ENCODE results near the gene TRIM71. TPM values are rescaled to one million over a fixed set of nuclear protein-coding genes. Genes with fewer than 3 reads are reported as not detected.

TRIM71 gene
- total RNA-seq, 1 experiment from 2014 or later = 274 TPM

DNA sequence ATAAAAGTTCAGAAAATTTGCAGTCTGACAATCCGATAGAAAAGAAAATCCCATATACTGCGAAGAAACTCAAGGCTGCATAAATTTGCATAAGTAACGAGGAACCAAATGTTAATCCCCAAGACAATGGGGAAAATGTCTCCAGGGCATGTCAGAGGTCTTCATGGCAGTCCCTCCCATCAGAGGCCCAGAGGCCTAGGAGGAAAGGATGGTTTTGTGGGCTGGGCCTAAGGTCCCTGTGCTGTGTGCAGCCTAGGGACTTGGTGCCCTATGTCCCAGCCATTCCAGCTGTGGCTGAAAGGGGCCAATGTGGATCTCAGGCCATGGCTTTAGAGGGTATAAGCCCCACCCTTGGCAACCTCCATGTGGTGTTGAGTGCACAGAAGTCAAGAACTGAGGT, 112.4 kb downstream of the TRIM71 start:
- DNase-seq (ENCODE audit: low spot score) (no peak), ATAC-seq (no peak)
- ChIA-PET CTCF (interaction anchor here (0.6 to 1.3 kb wide), 2 partner anchors 56 to 339 kb away, joined by 4 read pairs; no protein-coding TSS in a partner anchor), POLR2A (no interaction called here)
- Mint-ChIP-seq H3K4me3 (no peak overlapping the region), H3K36me3 (peaks cover 20% of the 10 kb centered on the region), H3K27ac (no peak overlapping the region), H3K27me3 (ENCODE audit: low read depth) (peaks cover 10% of the 10 kb centered on the region), H3K4me1 (peaks cover 18% of the 10 kb centered on the region), H3K9me3 (peaks cover 32% of the 10 kb centered on the region)
- TF ChIP-seq NFYB (CRISPR knock-in tag; conservative IDR thresholded peaks at IDR 0.05; ENCODE audit: low read depth) (no peak), ETV6 (CRISPR knock-in tag; IDR thresholded peaks at IDR 0.05) (no peak), NR1H2 (CRISPR knock-in tag; IDR thresholded peaks at IDR 0.05) (no peak), NFATC4 (CRISPR knock-in tag; IDR thresholded peaks at IDR 0.05) (no peak), MXD4 (CRISPR knock-in tag; IDR thresholded peaks at IDR 0.05; ENCODE audit: borderline replicate concordance) (no peak), ESRRA (CRISPR knock-in tag; IDR thresholded peaks at IDR 0.05; ENCODE audit: borderline replicate concordance) (no peak), ATF1 (CRISPR knock-in tag; IDR thresholded peaks at IDR 0.05) (no peak), ZNF138 (CRISPR knock-in tag; conservative IDR thresholded peaks at IDR 0.05) (no peak), RELA (CRISPR knock-in tag; IDR thresholded peaks at IDR 0.05; ENCODE audit: borderline replicate concordance) (no peak)
- TF ChIP-seq, protein P1, sequence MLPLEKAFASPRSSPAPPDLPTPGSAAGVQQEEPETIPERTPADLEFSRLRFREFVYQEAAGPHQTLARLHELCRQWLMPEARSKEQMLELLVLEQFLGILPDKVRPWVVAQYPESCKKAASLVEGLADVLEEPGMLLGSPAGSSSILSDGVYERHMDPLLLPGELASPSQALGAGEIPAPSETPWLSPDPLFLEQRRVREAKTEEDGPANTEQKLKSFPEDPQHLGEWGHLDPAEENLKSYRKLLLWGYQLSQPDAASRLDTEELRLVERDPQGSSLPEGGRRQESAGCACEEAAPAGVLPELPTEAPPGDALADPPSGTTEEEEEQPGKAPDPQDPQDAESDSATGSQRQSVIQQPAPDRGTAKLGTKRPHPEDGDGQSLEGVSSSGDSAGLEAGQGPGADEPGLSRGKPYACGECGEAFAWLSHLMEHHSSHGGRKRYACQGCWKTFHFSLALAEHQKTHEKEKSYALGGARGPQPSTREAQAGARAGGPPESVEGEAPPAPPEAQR (CRISPR knock-in tag; IDR thresholded peaks at IDR 0.05) = no peak
- TF ChIP-seq, protein P2, sequence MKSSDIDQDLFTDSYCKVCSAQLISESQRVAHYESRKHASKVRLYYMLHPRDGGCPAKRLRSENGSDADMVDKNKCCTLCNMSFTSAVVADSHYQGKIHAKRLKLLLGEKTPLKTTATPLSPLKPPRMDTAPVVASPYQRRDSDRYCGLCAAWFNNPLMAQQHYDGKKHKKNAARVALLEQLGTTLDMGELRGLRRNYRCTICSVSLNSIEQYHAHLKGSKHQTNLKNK (CRISPR knock-in tag; IDR thresholded peaks at IDR 0.05) = no peak
- TF ChIP-seq, protein P3, sequence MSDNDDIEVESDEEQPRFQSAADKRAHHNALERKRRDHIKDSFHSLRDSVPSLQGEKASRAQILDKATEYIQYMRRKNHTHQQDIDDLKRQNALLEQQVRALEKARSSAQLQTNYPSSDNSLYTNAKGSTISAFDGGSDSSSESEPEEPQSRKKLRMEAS (CRISPR knock-in tag; IDR thresholded peaks at IDR 0.05) = no peak
- TF ChIP-seq, protein P4, sequence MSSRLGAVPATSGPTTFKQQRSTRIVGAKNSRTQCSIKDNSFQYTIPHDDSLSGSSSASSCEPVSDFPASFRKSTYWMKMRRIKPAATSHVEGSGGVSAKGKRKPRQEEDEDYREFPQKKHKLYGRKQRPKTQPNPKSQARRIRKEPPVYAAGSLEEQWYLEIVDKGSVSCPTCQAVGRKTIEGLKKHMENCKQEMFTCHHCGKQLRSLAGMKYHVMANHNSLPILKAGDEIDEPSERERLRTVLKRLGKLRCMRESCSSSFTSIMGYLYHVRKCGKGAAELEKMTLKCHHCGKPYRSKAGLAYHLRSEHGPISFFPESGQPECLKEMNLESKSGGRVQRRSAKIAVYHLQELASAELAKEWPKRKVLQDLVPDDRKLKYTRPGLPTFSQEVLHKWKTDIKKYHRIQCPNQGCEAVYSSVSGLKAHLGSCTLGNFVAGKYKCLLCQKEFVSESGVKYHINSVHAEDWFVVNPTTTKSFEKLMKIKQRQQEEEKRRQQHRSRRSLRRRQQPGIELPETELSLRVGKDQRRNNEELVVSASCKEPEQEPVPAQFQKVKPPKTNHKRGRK (CRISPR knock-in tag; IDR thresholded peaks at IDR 0.05; ENCODE audit: borderline replicate concordance) = no peak
- TF ChIP-seq, protein P5, sequence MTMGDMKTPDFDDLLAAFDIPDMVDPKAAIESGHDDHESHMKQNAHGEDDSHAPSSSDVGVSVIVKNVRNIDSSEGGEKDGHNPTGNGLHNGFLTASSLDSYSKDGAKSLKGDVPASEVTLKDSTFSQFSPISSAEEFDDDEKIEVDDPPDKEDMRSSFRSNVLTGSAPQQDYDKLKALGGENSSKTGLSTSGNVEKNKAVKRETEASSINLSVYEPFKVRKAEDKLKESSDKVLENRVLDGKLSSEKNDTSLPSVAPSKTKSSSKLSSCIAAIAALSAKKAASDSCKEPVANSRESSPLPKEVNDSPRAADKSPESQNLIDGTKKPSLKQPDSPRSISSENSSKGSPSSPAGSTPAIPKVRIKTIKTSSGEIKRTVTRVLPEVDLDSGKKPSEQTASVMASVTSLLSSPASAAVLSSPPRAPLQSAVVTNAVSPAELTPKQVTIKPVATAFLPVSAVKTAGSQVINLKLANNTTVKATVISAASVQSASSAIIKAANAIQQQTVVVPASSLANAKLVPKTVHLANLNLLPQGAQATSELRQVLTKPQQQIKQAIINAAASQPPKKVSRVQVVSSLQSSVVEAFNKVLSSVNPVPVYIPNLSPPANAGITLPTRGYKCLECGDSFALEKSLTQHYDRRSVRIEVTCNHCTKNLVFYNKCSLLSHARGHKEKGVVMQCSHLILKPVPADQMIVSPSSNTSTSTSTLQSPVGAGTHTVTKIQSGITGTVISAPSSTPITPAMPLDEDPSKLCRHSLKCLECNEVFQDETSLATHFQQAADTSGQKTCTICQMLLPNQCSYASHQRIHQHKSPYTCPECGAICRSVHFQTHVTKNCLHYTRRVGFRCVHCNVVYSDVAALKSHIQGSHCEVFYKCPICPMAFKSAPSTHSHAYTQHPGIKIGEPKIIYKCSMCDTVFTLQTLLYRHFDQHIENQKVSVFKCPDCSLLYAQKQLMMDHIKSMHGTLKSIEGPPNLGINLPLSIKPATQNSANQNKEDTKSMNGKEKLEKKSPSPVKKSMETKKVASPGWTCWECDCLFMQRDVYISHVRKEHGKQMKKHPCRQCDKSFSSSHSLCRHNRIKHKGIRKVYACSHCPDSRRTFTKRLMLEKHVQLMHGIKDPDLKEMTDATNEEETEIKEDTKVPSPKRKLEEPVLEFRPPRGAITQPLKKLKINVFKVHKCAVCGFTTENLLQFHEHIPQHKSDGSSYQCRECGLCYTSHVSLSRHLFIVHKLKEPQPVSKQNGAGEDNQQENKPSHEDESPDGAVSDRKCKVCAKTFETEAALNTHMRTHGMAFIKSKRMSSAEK (CRISPR knock-in tag; IDR thresholded peaks at IDR 0.05; ENCODE audit: borderline replicate concordance) = no peak
- TF ChIP-seq, protein P6, sequence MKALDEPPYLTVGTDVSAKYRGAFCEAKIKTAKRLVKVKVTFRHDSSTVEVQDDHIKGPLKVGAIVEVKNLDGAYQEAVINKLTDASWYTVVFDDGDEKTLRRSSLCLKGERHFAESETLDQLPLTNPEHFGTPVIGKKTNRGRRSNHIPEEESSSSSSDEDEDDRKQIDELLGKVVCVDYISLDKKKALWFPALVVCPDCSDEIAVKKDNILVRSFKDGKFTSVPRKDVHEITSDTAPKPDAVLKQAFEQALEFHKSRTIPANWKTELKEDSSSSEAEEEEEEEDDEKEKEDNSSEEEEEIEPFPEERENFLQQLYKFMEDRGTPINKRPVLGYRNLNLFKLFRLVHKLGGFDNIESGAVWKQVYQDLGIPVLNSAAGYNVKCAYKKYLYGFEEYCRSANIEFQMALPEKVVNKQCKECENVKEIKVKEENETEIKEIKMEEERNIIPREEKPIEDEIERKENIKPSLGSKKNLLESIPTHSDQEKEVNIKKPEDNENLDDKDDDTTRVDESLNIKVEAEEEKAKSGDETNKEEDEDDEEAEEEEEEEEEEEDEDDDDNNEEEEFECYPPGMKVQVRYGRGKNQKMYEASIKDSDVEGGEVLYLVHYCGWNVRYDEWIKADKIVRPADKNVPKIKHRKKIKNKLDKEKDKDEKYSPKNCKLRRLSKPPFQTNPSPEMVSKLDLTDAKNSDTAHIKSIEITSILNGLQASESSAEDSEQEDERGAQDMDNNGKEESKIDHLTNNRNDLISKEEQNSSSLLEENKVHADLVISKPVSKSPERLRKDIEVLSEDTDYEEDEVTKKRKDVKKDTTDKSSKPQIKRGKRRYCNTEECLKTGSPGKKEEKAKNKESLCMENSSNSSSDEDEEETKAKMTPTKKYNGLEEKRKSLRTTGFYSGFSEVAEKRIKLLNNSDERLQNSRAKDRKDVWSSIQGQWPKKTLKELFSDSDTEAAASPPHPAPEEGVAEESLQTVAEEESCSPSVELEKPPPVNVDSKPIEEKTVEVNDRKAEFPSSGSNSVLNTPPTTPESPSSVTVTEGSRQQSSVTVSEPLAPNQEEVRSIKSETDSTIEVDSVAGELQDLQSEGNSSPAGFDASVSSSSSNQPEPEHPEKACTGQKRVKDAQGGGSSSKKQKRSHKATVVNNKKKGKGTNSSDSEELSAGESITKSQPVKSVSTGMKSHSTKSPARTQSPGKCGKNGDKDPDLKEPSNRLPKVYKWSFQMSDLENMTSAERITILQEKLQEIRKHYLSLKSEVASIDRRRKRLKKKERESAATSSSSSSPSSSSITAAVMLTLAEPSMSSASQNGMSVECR (CRISPR knock-in tag; IDR thresholded peaks at IDR 0.05; ENCODE audit: borderline replicate concordance) = no peak
- TF ChIP-seq, protein P7, sequence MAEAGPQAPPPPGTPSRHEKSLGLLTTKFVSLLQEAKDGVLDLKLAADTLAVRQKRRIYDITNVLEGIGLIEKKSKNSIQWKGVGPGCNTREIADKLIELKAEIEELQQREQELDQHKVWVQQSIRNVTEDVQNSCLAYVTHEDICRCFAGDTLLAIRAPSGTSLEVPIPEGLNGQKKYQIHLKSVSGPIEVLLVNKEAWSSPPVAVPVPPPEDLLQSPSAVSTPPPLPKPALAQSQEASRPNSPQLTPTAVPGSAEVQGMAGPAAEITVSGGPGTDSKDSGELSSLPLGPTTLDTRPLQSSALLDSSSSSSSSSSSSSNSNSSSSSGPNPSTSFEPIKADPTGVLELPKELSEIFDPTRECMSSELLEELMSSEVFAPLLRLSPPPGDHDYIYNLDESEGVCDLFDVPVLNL (CRISPR knock-in tag; IDR thresholded peaks at IDR 0.05; ENCODE audit: borderline replicate concordance, low read depth) = no peak
- TF ChIP-seq, protein P8, sequence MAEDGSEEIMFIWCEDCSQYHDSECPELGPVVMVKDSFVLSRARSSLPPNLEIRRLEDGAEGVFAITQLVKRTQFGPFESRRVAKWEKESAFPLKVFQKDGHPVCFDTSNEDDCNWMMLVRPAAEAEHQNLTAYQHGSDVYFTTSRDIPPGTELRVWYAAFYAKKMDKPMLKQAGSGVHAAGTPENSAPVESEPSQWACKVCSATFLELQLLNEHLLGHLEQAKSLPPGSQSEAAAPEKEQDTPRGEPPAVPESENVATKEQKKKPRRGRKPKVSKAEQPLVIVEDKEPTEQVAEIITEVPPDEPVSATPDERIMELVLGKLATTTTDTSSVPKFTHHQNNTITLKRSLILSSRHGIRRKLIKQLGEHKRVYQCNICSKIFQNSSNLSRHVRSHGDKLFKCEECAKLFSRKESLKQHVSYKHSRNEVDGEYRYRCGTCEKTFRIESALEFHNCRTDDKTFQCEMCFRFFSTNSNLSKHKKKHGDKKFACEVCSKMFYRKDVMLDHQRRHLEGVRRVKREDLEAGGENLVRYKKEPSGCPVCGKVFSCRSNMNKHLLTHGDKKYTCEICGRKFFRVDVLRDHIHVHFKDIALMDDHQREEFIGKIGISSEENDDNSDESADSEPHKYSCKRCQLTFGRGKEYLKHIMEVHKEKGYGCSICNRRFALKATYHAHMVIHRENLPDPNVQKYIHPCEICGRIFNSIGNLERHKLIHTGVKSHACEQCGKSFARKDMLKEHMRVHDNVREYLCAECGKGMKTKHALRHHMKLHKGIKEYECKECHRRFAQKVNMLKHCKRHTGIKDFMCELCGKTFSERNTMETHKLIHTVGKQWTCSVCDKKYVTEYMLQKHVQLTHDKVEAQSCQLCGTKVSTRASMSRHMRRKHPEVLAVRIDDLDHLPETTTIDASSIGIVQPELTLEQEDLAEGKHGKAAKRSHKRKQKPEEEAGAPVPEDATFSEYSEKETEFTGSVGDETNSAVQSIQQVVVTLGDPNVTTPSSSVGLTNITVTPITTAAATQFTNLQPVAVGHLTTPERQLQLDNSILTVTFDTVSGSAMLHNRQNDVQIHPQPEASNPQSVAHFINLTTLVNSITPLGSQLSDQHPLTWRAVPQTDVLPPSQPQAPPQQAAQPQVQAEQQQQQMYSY (CRISPR knock-in tag; IDR thresholded peaks at IDR 0.05) = no peak
- TF ChIP-seq, protein P9, sequence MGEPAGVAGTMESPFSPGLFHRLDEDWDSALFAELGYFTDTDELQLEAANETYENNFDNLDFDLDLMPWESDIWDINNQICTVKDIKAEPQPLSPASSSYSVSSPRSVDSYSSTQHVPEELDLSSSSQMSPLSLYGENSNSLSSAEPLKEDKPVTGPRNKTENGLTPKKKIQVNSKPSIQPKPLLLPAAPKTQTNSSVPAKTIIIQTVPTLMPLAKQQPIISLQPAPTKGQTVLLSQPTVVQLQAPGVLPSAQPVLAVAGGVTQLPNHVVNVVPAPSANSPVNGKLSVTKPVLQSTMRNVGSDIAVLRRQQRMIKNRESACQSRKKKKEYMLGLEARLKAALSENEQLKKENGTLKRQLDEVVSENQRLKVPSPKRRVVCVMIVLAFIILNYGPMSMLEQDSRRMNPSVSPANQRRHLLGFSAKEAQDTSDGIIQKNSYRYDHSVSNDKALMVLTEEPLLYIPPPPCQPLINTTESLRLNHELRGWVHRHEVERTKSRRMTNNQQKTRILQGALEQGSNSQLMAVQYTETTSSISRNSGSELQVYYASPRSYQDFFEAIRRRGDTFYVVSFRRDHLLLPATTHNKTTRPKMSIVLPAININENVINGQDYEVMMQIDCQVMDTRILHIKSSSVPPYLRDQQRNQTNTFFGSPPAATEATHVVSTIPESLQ (CRISPR knock-in tag; IDR thresholded peaks at IDR 0.05) = no peak
